ENCODE results near the gene REXO4. TPM values are rescaled to one million over a fixed set of nuclear protein-coding genes. Genes with fewer than 3 reads are reported as not detected.

REXO4 gene
- total and polyA plus RNA-seq, 2 of the 13 experiments (the other 11 are each of a cell fraction or from before 2014, with no cell fraction given), result 18.5 to 30.4 TPM

- POLR2A ChIA-PET, result no interaction called here
- Histone ChIP-seq H3K4me2 (ENCODE audit: low read depth, low read length) (no peak overlapping the region), H2AFZ (ENCODE audit: low read length) (no peak overlapping the region), H3K27me3 (ENCODE audit: control insufficient read depth in 1 of 2, insufficient read depth in 2 of 2, low read length in 2 of 2) (no peaks in the 10 kb centered on the region), H3K9ac (ENCODE audit: insufficient read depth, low read depth, low read length) (no peak overlapping the region), H3K9me3 (ENCODE audit: low read length) (no peaks in the 10 kb centered on the region), H3K36me3 (replicated peaks in 1 of 2; ENCODE audit: control insufficient read depth in 1 of 2, insufficient read depth in 2 of 2, low read length in 2 of 2) (no peaks in the 10 kb centered on the region), H4K20me1 (ENCODE audit: insufficient read depth, low read length) (no peaks in the 10 kb centered on the region), H3K4me1 (ENCODE audit: insufficient read depth, low read length) (peaks cover 39% of the 10 kb centered on the region), H3K79me2 (ENCODE audit: insufficient read depth, low read length) (no peaks in the 10 kb centered on the region), H3K27ac (ENCODE audit: extremely low read length, insufficient read depth, low read length) (no peak overlapping the region), H3K4me3 (replicated peaks in 1 of 3; ENCODE audit: insufficient read depth in 1 of 3, low read depth in 2 of 3, low read length in 3 of 3) (no peak overlapping the region)
- CTCF ChIA-PET (ENCODE audit: low intra/inter-chr PET ratio, low total read pairs), result no interaction called here
- DNase-seq (ENCODE audit: low spot score) (no peak), FAIRE-seq (no peak), ATAC-seq (no peak)
- BruUV-seq (replicated peaks), result no TSS peak
- intact Hi-C loops (cut with micrococcal nuclease; ENCODE audit: unreplicated experiment), result no loop called here
- 44% methylated on average over 10 of the region's 11 CpGs for WGBS (ENCODE audit: low lambda C conversion rate)
- in situ Hi-C loops (cut with HindIII; ENCODE audit: extremely low pct_ligation_motif_present, low pct_unique_long_range_greater_than_20kb), result no loop called here
- TF ChIP-seq SIX1 (CRISPR knock-in tag; IDR thresholded peaks at IDR 0.05; ENCODE audit: borderline replicate concordance), result no peak
- no peak for TF ChIP-seq MIER2 (CRISPR knock-in tag; IDR thresholded peaks at IDR 0.05)
- TF ChIP-seq ZBTB34 (CRISPR knock-in tag; IDR thresholded peaks at IDR 0.05), result no peak
- TF ChIP-seq ZNF383 (CRISPR knock-in tag; IDR thresholded peaks at IDR 0.05; ENCODE audit: borderline replicate concordance), result no peak
- TF ChIP-seq, protein P1, sequence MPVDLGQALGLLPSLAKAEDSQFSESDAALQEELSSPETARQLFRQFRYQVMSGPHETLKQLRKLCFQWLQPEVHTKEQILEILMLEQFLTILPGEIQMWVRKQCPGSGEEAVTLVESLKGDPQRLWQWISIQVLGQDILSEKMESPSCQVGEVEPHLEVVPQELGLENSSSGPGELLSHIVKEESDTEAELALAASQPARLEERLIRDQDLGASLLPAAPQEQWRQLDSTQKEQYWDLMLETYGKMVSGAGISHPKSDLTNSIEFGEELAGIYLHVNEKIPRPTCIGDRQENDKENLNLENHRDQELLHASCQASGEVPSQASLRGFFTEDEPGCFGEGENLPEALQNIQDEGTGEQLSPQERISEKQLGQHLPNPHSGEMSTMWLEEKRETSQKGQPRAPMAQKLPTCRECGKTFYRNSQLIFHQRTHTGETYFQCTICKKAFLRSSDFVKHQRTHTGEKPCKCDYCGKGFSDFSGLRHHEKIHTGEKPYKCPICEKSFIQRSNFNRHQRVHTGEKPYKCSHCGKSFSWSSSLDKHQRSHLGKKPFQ (CRISPR knock-in tag; IDR thresholded peaks at IDR 0.05; ENCODE audit: insufficient replicate concordance), result no peak
- no peak for TF ChIP-seq NFIB (CRISPR knock-in tag; IDR thresholded peaks at IDR 0.05; ENCODE audit: borderline replicate concordance)
- TF ChIP-seq, protein P2, sequence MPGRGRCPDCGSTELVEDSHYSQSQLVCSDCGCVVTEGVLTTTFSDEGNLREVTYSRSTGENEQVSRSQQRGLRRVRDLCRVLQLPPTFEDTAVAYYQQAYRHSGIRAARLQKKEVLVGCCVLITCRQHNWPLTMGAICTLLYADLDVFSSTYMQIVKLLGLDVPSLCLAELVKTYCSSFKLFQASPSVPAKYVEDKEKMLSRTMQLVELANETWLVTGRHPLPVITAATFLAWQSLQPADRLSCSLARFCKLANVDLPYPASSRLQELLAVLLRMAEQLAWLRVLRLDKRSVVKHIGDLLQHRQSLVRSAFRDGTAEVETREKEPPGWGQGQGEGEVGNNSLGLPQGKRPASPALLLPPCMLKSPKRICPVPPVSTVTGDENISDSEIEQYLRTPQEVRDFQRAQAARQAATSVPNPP (CRISPR knock-in tag; IDR thresholded peaks at IDR 0.05), result no peak
- TF ChIP-seq, protein P3, sequence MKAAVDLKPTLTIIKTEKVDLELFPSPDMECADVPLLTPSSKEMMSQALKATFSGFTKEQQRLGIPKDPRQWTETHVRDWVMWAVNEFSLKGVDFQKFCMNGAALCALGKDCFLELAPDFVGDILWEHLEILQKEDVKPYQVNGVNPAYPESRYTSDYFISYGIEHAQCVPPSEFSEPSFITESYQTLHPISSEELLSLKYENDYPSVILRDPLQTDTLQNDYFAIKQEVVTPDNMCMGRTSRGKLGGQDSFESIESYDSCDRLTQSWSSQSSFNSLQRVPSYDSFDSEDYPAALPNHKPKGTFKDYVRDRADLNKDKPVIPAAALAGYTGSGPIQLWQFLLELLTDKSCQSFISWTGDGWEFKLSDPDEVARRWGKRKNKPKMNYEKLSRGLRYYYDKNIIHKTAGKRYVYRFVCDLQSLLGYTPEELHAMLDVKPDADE (CRISPR knock-in tag; IDR thresholded peaks at IDR 0.05), result no peak
- no peak for TF ChIP-seq ZBTB20 (CRISPR knock-in tag; IDR thresholded peaks at IDR 0.05; ENCODE audit: borderline replicate concordance, low read depth)
- no peak for TF ChIP-seq POLR2AphosphoS5 (IDR thresholded peaks at IDR 0.05; ENCODE audit: low read depth, low read length)
- no peak for TF ChIP-seq ARID5B (CRISPR knock-in tag; IDR thresholded peaks at IDR 0.05)
- TF ChIP-seq, protein P4, sequence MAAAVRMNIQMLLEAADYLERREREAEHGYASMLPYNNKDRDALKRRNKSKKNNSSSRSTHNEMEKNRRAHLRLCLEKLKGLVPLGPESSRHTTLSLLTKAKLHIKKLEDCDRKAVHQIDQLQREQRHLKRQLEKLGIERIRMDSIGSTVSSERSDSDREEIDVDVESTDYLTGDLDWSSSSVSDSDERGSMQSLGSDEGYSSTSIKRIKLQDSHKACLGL (CRISPR knock-in tag; IDR thresholded peaks at IDR 0.05), result no peak
- no peak for TF ChIP-seq JUNB (CRISPR knock-in tag; IDR thresholded peaks at IDR 0.05; ENCODE audit: borderline replicate concordance)
- no peak for TF ChIP-seq MED1 (CRISPR knock-in tag; IDR thresholded peaks at IDR 0.05)
- TF ChIP-seq ZNF331 (CRISPR knock-in tag; IDR thresholded peaks at IDR 0.05), result no peak
- TF ChIP-seq FOXC1 (CRISPR knock-in tag; IDR thresholded peaks at IDR 0.05; ENCODE audit: borderline replicate concordance), result no peak
Observed at GRCh38 chr9:133453651-133454050, 35.8 kb upstream of the REXO4 start.
